ENCODE data around the gene CNOT10.

DNA sequence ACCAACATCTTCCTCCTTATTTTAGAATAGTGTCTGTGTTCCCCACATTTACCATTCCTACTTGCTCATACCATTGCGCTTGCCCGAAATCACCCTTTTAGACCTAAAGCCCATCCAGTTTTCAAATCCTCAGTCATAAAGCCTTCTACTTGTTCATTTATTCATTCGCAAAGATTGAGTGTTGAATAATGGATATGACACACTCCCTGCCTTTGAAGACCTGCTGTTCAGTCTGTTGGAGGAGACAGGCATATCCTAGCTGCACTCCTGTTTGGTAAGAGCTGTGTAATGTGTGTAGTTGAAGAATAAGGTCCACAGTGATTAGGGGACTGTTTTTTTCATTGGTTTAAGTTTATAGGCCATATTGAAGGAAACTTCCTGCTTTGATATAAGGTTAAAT lies 1.7 kb downstream of the CNOT10 start:
- TF ChIP-seq CTCF (IDR thresholded peaks at IDR 0.05; ENCODE audit: low read length) (no peak), EZH2 (IDR thresholded peaks at IDR 0.05; ENCODE audit: borderline replicate concordance, low read length) (no peak)

All from OCI-LY1 (cell line).